Suprapubic skin (tissue), 3 donors: Measurements from ENCODE around the gene PFKFB3.

Experiments used
- CTCF ChIP-seq, 2 donors: fragments of 200-600 bp in 1 of 2; fragments of 450-650 bp in 1 of 2; sonication (generic) in 1 of 2; IDR thresholded peaks; one replicate each; pipeline ENCODE4 v1.5.1; 2016 to 2019; ENCODE audit warnings: antibody characterized with exemption in 2 of 2, mild to moderate bottlenecking in 1 of 2, moderate library complexity in 1 of 2
- POLR2AphosphoS5 ChIP-seq, 3 donors: sonication (generic); formaldehyde crosslinking; IDR thresholded peaks; one replicate each; pipeline ENCODE4 v1.6.1; 2017; ENCODE audit warnings: antibody characterized with exemption in 3 of 3

- TF ChIP-seq CTCF (IDR thresholded peaks at IDR 0.05) (peak; percentile 98 to 99), POLR2AphosphoS5 (IDR thresholded peaks at IDR 0.05) (peak; percentile 94 to 99 (median 96))
Observed at GRCh38 chr10:6202684-6203330, at the start of gene PFKFB3.
